Upper lobe of left lung (tissue), 6 donors: ENCODE results near the gene BORCS6. TPM values are rescaled to one million over a fixed set of nuclear protein-coding genes. Genes with fewer than 3 reads are reported as not detected.

ENCODE experiments used
- ATAC-seq, 2 donors: fragments of 200-7000 bp; cut with Tn5 transposase; one replicate each; pipeline ENCODE4 v1.9.1; 2022; ENCODE audit warnings: mild to moderate bottlenecking in 2 of 2, moderate library complexity in 2 of 2; ENCODE audit not compliant: low FRiP score in 2 of 2
- DNase-seq, 2 donors: peaks; one replicate each; pipeline ENCODE4 v3.0.0-alpha.2; 2019 to 2020
- H3K27ac ChIP-seq, 4 donors: fragments of 200-600 bp; sonication (generic); one replicate each; pipeline ENCODE4 v1.5.1; 2016 to 2019
- H3K27me3 ChIP-seq, 4 donors: fragments of 200-600 bp; sonication (generic); one replicate each; pipeline ENCODE4 v1.5.1; 2017 to 2019
- H3K36me3 ChIP-seq, 4 donors: fragments of 200-600 bp; sonication (generic); one replicate each; pipeline ENCODE4 v1.5.1; 2016 to 2019
- H3K4me1 ChIP-seq, 4 donors: fragments of 200-600 bp; sonication (generic); one replicate each; pipeline ENCODE4 v1.5.1; 2018 to 2019
- H3K4me3 ChIP-seq, 4 donors: fragments of 200-600 bp; sonication (generic); one replicate each; pipeline ENCODE4 v1.5.1; 2017 to 2019; ENCODE audit warnings: mild to moderate bottlenecking in 2 of 4, moderate library complexity in 1 of 4
- H3K9me3 ChIP-seq, 4 donors: fragments of 200-600 bp; sonication (generic); one replicate each; pipeline ENCODE4 v1.5.1; 2018 to 2019
- CTCF ChIP-seq, 6 experiments: fragments of 450-650 bp in 4 of 6; fragments of 200-600 bp in 2 of 6; sonication (generic) in 2 of 6; IDR thresholded peaks; one replicate each; pipeline ENCODE4 v1.5.1; 2016 to 2019; ENCODE audit warnings: antibody characterized with exemption in 6 of 6
- EP300 ChIP-seq, 4 donors: sonication (generic); formaldehyde crosslinking; IDR thresholded peaks; one replicate each; pipeline ENCODE4 v1.5.1; 2017; ENCODE audit warnings: antibody characterized with exemption in 4 of 4, control low read depth in 2 of 4
- POLR2A ChIP-seq, 4 donors: fragments of 450-650 bp; IDR thresholded peaks; one replicate each; pipeline ENCODE4 v1.5.1; 2016 to 2017; ENCODE audit warnings: antibody characterized with exemption in 4 of 4, mild to moderate bottlenecking in 2 of 4
- POLR2AphosphoS5 ChIP-seq, 2 donors: sonication (generic); formaldehyde crosslinking; IDR thresholded peaks; one replicate each; pipeline ENCODE4 v1.5.1; 2017; ENCODE audit warnings: antibody characterized with exemption in 2 of 2
- WGBS, 2 donors: methylation state at CpG; one replicate each; pipeline ENCODE4 v1.1.5; 2017 to 2018; 5-methylcytosine and 5-hydroxymethylcytosine counted together
- total RNA-seq, 6 donors: library from RNA; depleted of rRNA in 4 of 6; stranded (reverse); fragments of >200 nt in 4 of 6; gene quantifications; one replicate each; pipeline versions ENCODE4 v1.1.0 to v1.2.1, GENCODE V29; 2016 to 2021
- donor health status: DM: no; HTN: no; CAD: no; lungs with moderate emphysema.
- donor health status: DM: no; HTN: yes; CAD: no; lungs with severe emphysema.

BORCS6 gene
- total RNA-seq, 6 donors from 2014 or later: 7.3 to 12.5 (median 11.1) TPM

GRCh38 chr17:8153031-8153451 is 36.9 kb downstream of the BORCS6 start:
- ATAC-seq: no peak
- 75 to 78% methylated on average over 7 of the region's 7 CpGs for WGBS, 2 donors
- TF ChIP-seq EP300 (IDR thresholded peaks at IDR 0.05): no peak
- TF ChIP-seq POLR2AphosphoS5 (IDR thresholded peaks at IDR 0.05): no peak
- no peak for TF ChIP-seq POLR2A (IDR thresholded peaks at IDR 0.05)
- TF ChIP-seq CTCF (IDR thresholded peaks at IDR 0.05): no peak
- H3K4me1 ChIP-seq: peaks cover 32 to 62% (median 39%) of the 10 kb centered on the region in 4 donors
- no peaks in the 10 kb centered on the region for H3K27me3 ChIP-seq
- no peak for DNase-seq
- peaks cover 28 to 40% (median 32%) of the 10 kb centered on the region in 4 donors for H3K36me3 ChIP-seq
- H3K4me3 ChIP-seq: peak overlapping the region in 3 of 4 donors; percentile 65 to 85 (median 74)
- H3K27ac ChIP-seq: peak overlapping the region; percentile 98 to 100 (median 99)
- H3K9me3 ChIP-seq: no peaks in the 10 kb centered on the region

GRCh38 chr17:8152112-8152775 is 37.7 kb downstream of the BORCS6 start, which contains the start of gene PER1:
Gene PER1, minus strand, starts transcription at chr17:8152404. Its CDS starts 1,698 bp downstream, at chr17:8150706.
- Histone ChIP-seq H3K36me3 (peaks cover 36 to 46% (median 40%) of the 10 kb centered on the region in 4 donors), H3K4me3 (peak within 1 kb of the TSS; percentile 65 to 92 (median 80)), H3K27ac (peak within 1 kb of the TSS; percentile 98 to 100 (median 99)), H3K9me3 (no peaks in the 10 kb centered on the region), H3K27me3 (no peaks in the 10 kb centered on the region), H3K4me1 (peaks cover 35 to 57% (median 37%) of the 10 kb centered on the region in 4 donors)
- WGBS, 2 donors: 3 to 5% methylated on average over 37 of the region's 42 CpGs
- DNase-seq (peak; percentile 99), ATAC-seq (peak; percentile 70 to 82)
- TF ChIP-seq POLR2AphosphoS5 (IDR thresholded peaks at IDR 0.05) (peak; percentile 97 to 99), EP300 (IDR thresholded peaks at IDR 0.05) (peak in 1 of 4 donors; percentile 82), POLR2A (IDR thresholded peaks at IDR 0.05) (peak; percentile 61 to 99 (median 98)), CTCF (IDR thresholded peaks at IDR 0.05) (no peak)

- TF ChIP-seq EP300 (IDR thresholded peaks at IDR 0.05) (peak; percentile 61 to 98 (median 97)), POLR2A (IDR thresholded peaks at IDR 0.05) (no peak), CTCF (IDR thresholded peaks at IDR 0.05) (no peak), POLR2AphosphoS5 (IDR thresholded peaks at IDR 0.05) (peak in 1 of 2 donors; percentile 36)
- peaks cover 42 to 51% (median 46%) of the 10 kb centered on the region in 4 donors for H3K36me3 ChIP-seq
- WGBS, 2 donors: 0 to 1% methylated on average over 22 of the region's 22 CpGs
- peak overlapping the region; percentile 65 to 92 (median 80) for H3K4me3 ChIP-seq
- H3K4me1 ChIP-seq: peaks cover 31 to 57% (median 36%) of the 10 kb centered on the region in 4 donors
- peak overlapping the region; percentile 98 to 100 (median 99) for H3K27ac ChIP-seq
- peak; percentile 88 to 91 for DNase-seq
- peak; percentile 2 to 4 for ATAC-seq
- H3K9me3 ChIP-seq: no peaks in the 10 kb centered on the region
- H3K27me3 ChIP-seq: no peaks in the 10 kb centered on the region
Observed at GRCh38 chr17:8151641-8152111, 38.3 kb downstream of the BORCS6 start.

GRCh38 chr17:8151120-8151640 is 38.8 kb downstream of the BORCS6 start:
- Histone ChIP-seq H3K27ac (peak overlapping the region; percentile 98 to 100 (median 99)), H3K9me3 (no peaks in the 10 kb centered on the region), H3K27me3 (no peaks in the 10 kb centered on the region), H3K4me1 (peaks cover 31 to 57% (median 36%) of the 10 kb centered on the region in 4 donors), H3K4me3 (peak overlapping the region; percentile 65 to 92 (median 80)), H3K36me3 (peaks cover 47 to 56% (median 51%) of the 10 kb centered on the region in 4 donors)
- ATAC-seq (peak; percentile 34 to 53), DNase-seq (peak; percentile 89 to 98)
- WGBS, 2 donors: 0 to 2% methylated on average over 20 to 35 of the region's 38 CpGs
- TF ChIP-seq EP300 (IDR thresholded peaks at IDR 0.05): peak in 3 of 4 donors; percentile 54 to 97 (median 55)
- peak; percentile 94 to 96 for TF ChIP-seq POLR2AphosphoS5 (IDR thresholded peaks at IDR 0.05)
- TF ChIP-seq POLR2A (IDR thresholded peaks at IDR 0.05): peak; percentile 52 to 76 (median 64)
- peak in 4 of 6 experiments; percentile 20 to 65 (median 47) for TF ChIP-seq CTCF (IDR thresholded peaks at IDR 0.05)
